GM21717 (cell line): ENCODE measurements around the gene GPR137.

ENCODE experiments used
- ATAC-seq: cut with Tn5 transposase; IDR thresholded peaks from one replicate; pipeline ENCODE4 v1.9.1; 2021; ENCODE audit warnings: mild to moderate bottlenecking, moderate library complexity; ENCODE audit not compliant: unreplicated experiment

The GPR137 gene

DNA sequence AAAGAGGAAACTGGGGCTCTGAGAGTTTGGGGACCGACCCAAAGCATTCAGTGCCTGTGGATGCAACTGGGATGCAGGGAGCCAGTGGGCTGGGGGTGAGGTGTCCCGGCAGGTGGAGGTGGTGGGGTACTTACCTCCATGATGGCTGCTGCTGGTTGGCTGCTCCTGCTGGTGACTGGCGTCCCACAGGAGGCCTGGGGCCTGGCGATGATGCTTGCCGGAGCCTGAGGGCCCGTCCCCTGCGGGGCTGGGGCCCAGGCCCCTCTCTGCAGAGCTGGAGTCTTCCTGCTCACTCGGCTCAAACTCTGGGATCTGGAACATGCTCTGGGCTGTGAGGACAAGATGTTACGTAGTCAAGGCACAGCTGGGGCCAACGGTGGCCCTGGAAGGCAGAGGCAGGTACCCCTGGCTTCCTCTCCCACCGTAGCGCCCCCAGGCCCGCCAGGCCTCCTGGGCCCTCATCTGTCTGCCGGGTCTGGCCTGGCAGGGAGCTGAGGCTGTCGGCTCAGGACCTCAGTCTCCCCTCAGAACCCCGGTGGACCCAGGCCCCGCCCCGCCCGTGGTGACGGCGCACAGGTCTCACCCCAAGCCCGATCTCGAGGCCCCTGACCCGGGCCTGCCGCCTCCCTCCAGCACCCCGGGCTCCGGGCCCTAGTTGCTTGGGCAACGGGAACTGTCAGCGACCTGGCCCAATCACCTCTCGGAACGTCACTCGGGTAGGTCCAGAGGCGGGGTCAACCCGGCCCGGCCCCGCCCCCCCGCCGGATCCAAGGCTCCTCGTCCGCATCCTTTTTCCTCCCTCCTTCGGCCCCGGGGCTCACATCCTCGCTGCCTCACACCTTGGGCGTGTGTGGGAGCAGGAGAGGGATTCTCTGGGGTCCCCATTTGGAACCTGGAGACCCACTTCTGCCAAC lies 1.3 kb upstream of the GPR137 start, which contains the start of gene BAD:
Gene BAD (minus strand): TSS at position 618 of the 914 bp plus-strand sequence. CDS start 297 bp downstream, at position 321.
- peak; percentile 72 for ATAC-seq

DNA sequence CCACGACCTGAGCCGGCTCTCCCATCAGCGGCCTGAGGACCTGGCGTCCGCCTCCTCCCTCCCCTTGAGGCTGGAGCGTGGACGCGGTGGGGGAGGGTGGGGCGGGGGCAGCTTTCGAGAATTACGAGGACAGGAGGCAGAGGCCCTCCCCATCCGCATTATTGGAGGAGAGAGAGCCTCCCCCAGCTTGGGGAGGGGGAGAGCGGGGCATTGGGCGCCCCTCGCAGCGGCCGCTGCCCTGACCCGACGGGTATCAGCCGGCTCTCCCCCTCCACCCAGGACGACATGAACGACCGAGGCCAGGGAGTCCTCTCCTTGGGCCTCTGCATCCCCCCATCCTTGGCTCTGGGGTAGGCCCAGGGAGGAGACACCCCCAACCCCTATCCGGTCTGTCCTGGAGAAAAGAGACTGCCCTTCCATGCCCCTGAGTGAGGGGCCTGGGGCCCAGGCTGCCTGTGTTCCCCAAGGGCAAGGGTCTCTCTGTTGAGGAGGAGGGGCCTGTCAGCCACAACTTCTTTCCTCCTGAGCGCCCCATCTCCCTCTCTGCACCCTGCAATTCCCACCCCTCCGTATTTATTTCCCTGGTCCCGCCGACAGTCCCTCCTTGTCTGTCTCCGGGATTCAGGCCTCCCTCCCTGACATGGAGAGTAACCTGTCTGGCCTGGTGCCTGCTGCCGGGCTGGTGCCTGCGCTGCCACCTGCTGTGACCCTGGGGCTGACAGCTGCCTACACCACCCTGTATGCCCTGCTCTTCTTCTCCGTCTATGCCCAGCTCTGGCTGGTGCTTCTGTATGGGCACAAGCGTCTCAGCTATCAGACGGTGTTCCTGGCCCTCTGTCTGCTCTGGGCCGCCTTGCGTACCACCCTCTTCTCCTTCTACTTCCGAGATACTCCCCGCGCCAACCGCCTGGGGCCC lies 495 bp downstream of the GPR137 start:
- no peak for ATAC-seq

GRCh38 chr11:64286801-64287159 lies 1.1 kb downstream of the GPR137 start:
- ATAC-seq = no peak

DNA sequence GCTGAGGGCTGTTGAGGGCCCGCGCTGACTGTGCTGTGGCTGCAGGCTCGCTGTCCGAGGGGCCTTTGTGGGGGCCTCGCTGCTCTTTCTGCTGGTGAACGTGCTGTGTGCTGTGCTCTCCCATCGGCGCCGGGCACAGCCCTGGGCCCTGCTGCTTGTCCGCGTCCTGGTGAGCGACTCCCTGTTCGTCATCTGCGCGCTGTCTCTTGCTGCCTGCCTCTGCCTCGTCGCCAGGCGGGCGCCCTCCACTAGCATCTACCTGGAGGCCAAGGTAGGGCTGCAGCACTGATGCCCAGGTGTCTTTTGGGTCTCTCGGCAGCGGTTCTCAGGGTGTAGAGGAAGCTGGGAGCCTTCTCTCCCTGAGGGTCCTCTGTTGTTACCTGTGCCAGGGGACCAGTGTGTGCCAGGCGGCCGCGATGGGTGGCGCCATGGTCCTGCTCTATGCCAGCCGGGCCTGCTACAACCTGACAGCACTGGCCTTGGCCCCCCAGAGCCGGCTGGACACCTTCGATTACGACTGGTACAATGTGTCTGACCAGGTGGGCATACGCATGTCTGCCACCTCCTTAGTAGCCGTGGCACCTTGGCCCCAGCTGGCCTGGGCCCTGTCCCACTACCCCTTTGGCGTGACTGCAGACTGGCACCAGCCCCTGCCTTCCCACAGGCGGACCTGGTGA lies 2.2 kb downstream of the GPR137 start:
- no peak for ATAC-seq

- ATAC-seq = no peak
These were observed 2.7 kb downstream of the GPR137 start for GRCh38 chr11:64288353-64288750.

GRCh38 chr11:64289002-64289564 lies 3.4 kb downstream of the GPR137 start:
- ATAC-seq = no peak

GRCh38 chr11:64290352-64291261 lies 5.0 kb downstream of the GPR137 start:
- ATAC-seq = no peak

GRCh38 chr11:64291262-64291751 lies 5.7 kb downstream of the GPR137 start, which contains the start of gene KCNK4:
Gene KCNK4 (plus strand): TSS chr11:64291302. CDS start chr11:64293019, 1,717 bp downstream.
- no peak for ATAC-seq

- no peak for ATAC-seq
These were observed 6.3 kb downstream of the GPR137 start for GRCh38 chr11:64291752-64292459.

- no peak for ATAC-seq
These were observed 7.0 kb downstream of the GPR137 start for GRCh38 chr11:64292460-64293254.

GRCh38 chr11:64294774-64295173 lies 9.1 kb downstream of the GPR137 start:
- no peak for ATAC-seq

GRCh38 chr11:64295760-64296159 lies 10.1 kb downstream of the GPR137 start:
- ATAC-seq = no peak

GRCh38 chr11:64296236-64296635 lies 10.6 kb downstream of the GPR137 start:
- ATAC-seq = no peak

GRCh38 chr11:64296830-64297698 lies 11.4 kb downstream of the GPR137 start:
- ATAC-seq = no peak

DNA sequence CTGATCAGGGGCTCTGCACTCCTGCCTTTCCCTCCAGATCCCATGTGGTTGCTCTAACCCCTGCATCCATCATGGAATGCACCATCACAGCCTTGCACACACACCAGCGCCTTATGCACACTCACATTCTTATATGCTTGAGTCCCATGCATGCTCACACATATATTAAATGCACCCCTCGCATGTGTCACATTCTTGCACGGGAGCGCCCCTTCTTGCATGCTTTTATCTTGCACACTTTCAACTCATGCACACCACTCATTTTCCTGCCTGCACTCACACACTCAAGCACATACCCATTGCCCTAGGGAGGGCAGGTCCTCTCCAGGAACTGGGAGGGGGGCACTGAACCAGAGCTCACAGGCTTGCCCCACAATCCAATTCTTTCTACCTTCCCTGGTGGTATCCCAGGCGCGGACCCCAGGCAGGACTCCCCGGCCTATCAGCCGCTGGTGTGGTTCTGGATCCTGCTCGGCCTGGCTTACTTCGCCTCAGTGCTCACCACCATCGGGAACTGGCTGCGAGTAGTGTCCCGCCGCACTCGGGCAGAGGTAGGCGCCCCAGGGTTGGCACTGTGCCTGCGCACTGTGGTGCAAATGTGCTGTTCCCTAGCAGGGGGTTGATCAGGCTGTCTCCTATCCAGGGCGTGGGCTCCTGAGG lies 12.2 kb downstream of the GPR137 start:
- ATAC-seq = no peak
